Esophagus muscularis mucosa (tissue), 4 donors: ENCODE data around the gene RPL18. TPM values are rescaled to one million over a fixed set of nuclear protein-coding genes. Genes with fewer than 3 reads are reported as not detected.
"Not testable (repeated sequence)": the region's sequence is repeated elsewhere in the genome, so short reads cannot be mapped to it uniquely, and the experiment has no call there.

Source experiments
- DNase-seq: peaks from one replicate; pipeline ENCODE4 v3.0.0-alpha.2; 2017; ENCODE audit errors: extremely low spot score
- H3K27ac ChIP-seq, 4 donors: fragments of 200-600 bp; sonication (generic); replicated peaks in 1 of 4; 1 replicate in 3 of 4; 2 replicates in 1 of 4; pipeline ENCODE4 v1.5.1; 2016 to 2019; ENCODE audit warnings: mild to moderate bottlenecking in 1 of 4
- H3K27me3 ChIP-seq, 4 donors: fragments of 200-600 bp; sonication (generic); one replicate each; pipeline versions ENCODE4 v1.5.1 to v1.6.0; 2016 to 2019
- H3K36me3 ChIP-seq, 4 donors: fragments of 200-600 bp; sonication (generic); one replicate each; pipeline ENCODE4 v1.5.1; 2016 to 2019
- H3K4me1 ChIP-seq, 4 donors: fragments of 200-600 bp; sonication (generic); one replicate each; pipeline ENCODE4 v1.5.1; 2016 to 2019
- H3K4me3 ChIP-seq, 4 donors: fragments of 200-600 bp; sonication (generic); 1 replicate in 2 of 4; 2 replicates in 2 of 4; pipeline ENCODE4 v1.5.1; 2016 to 2019; ENCODE audit warnings: mild to moderate bottlenecking in 4 of 4, moderate library complexity in 1 of 4
- H3K9me3 ChIP-seq, 4 donors: fragments of 200-600 bp; sonication (generic); 1 replicate in 3 of 4; 2 replicates in 1 of 4; pipeline ENCODE4 v1.5.1; 2016 to 2019
- CTCF ChIP-seq, 3 experiments: fragments of 200-600 bp in 2 of 3; fragments of 450-650 bp in 1 of 3; sonication (generic) in 2 of 3; IDR thresholded peaks; one replicate each; pipeline ENCODE4 v1.5.1; 2017 to 2019; ENCODE audit warnings: antibody characterized with exemption in 3 of 3, mild to moderate bottlenecking in 2 of 3, moderate library complexity in 1 of 3
- EP300 ChIP-seq: sonication (generic); formaldehyde crosslinking; IDR thresholded peaks from one replicate; pipeline ENCODE4 v1.6.1; 2017; ENCODE audit warnings: antibody characterized with exemption
- POLR2A ChIP-seq: fragments of 450-650 bp; IDR thresholded peaks from one replicate; pipeline ENCODE4 v1.6.1; 2017; ENCODE audit warnings: antibody characterized with exemption, moderate library complexity, mild to moderate bottlenecking, low read depth
- POLR2AphosphoS5 ChIP-seq, 2 donors: sonication (generic); formaldehyde crosslinking; IDR thresholded peaks; one replicate each; pipeline ENCODE4 v1.6.1; 2017; ENCODE audit warnings: antibody characterized with exemption in 2 of 2
- WGBS: methylation state at CpG from one replicate; pipeline ENCODE4 v1.1.5; 2018; 5-methylcytosine and 5-hydroxymethylcytosine counted together
- intact Hi-C: fragments of 100-400 bp; cut with DNase I; formaldehyde crosslinking; loops from one replicate; pipeline ENCODE4 v1.15.1; 2023
- total RNA-seq, 4 donors: library from RNA; depleted of rRNA; stranded (reverse); fragments of >200 nt; gene quantifications; one replicate each; pipeline versions ENCODE4 v1.1.0 to v1.2.1, GENCODE V29; 2016

Gene RPL18
- total RNA-seq, 4 donors from 2014 or later = 1,298 to 2,105 (median 1,742) TPM

GRCh38 chr19:48632692-48633147 lies 13.7 kb upstream of the RPL18 start:
- H3K4me1 ChIP-seq = peaks cover 63 to 86% (median 83%) of the 10 kb centered on the region in 4 donors
- no peaks in the 10 kb centered on the region for H3K27me3 ChIP-seq
- H3K9me3 ChIP-seq = no peaks in the 10 kb centered on the region
- no peak overlapping the region for H3K4me3 ChIP-seq
- DNase-seq = no peak
- intact Hi-C loops = no loop called here
- TF ChIP-seq POLR2AphosphoS5 (IDR thresholded peaks at IDR 0.05) (no peak), EP300 (no peak), POLR2A (no peak), CTCF (IDR thresholded peaks at IDR 0.05) (no peak)
- H3K27ac ChIP-seq = peak overlapping the region; percentile 95 to 100 (median 96)
- peaks cover 0 to 42% (median 0%) of the 10 kb centered on the region in 4 donors for H3K36me3 ChIP-seq

GRCh38 chr19:48632286-48632685 lies 13.3 kb upstream of the RPL18 start:
- peaks cover 0 to 46% (median under 1%) of the 10 kb centered on the region in 4 donors for H3K36me3 ChIP-seq
- H3K27me3 ChIP-seq, H3K9me3 ChIP-seq, intact Hi-C loops, H3K4me3 ChIP-seq, DNase-seq: not testable (repeated sequence)
- peaks cover 63 to 85% (median 83%) of the 10 kb centered on the region in 4 donors for H3K4me1 ChIP-seq
- H3K27ac ChIP-seq = peak overlapping the region in 3 of 4 donors; percentile 95 to 100 (median 97)
- WGBS = 91% methylated on average over 11 of the region's 11 CpGs

- Histone ChIP-seq H3K27ac (peak overlapping the region; percentile 78 to 100 (median 90)), H3K4me1 (peaks cover 54 to 75% (median 73%) of the 10 kb centered on the region in 4 donors)
- intact Hi-C loops = no loop called here
These were observed 12.2 kb upstream of the RPL18 start for GRCh38 chr19:48631225-48631624.

GRCh38 chr19:48630296-48631063 lies 11.5 kb upstream of the RPL18 start:
- 13% methylated on average over 35 of the region's 47 CpGs for WGBS
- peak overlapping the region; percentile 78 to 100 (median 90) for H3K27ac ChIP-seq
- intact Hi-C loops = no loop called here
- no peaks in the 10 kb centered on the region for H3K9me3 ChIP-seq
- H3K4me1 ChIP-seq = peaks cover 50 to 73% (median 70%) of the 10 kb centered on the region in 4 donors
- TF ChIP-seq POLR2AphosphoS5 (IDR thresholded peaks at IDR 0.05) (peak; percentile 42 to 85), EP300 (no peak), CTCF (IDR thresholded peaks at IDR 0.05) (peak in 2 of 3 experiments; percentile 19 to 24), POLR2A (no peak)
- no peaks in the 10 kb centered on the region for H3K27me3 ChIP-seq
- DNase-seq = no peak
- H3K36me3 ChIP-seq = peaks cover 0 to 61% (median 12%) of the 10 kb centered on the region in 4 donors
- peak overlapping the region; percentile 2 to 38 (median 8) for H3K4me3 ChIP-seq

More at GRCh38 chr19:48631225-48631624, 12.2 kb upstream of the RPL18 start:
- 56% methylated on average over 2 of the region's 3 CpGs for WGBS
- peak overlapping the region in 2 of 4 donors; percentile 8 to 38 for H3K4me3 ChIP-seq
- TF ChIP-seq POLR2A = no peak
- no peaks in the 10 kb centered on the region for H3K9me3 ChIP-seq
- peaks cover 0 to 54% (median 6%) of the 10 kb centered on the region in 4 donors for H3K36me3 ChIP-seq
- H3K27me3 ChIP-seq = no peaks in the 10 kb centered on the region
- no peak for DNase-seq

- WGBS = 23% methylated on average over 34 of the region's 48 CpGs
- Histone ChIP-seq H3K9me3 (no peaks in the 10 kb centered on the region), H3K27me3 (no peaks in the 10 kb centered on the region), H3K36me3 (peaks cover 0 to 61% (median 13%) of the 10 kb centered on the region in 4 donors), H3K4me3 (peak overlapping the region in 3 of 4 donors; percentile 2 to 38 (median 8)), H3K4me1 (peaks cover 50 to 74% (median 70%) of the 10 kb centered on the region in 4 donors), H3K27ac (peak overlapping the region; percentile 78 to 100 (median 90))
- DNase-seq = no peak
- no peak for TF ChIP-seq POLR2A
- TF ChIP-seq CTCF (IDR thresholded peaks at IDR 0.05) = no peak
- no peak for TF ChIP-seq EP300
- peak; percentile 16 to 28 for TF ChIP-seq POLR2AphosphoS5 (IDR thresholded peaks at IDR 0.05)
- intact Hi-C loops = no loop called here
These were observed 10.8 kb upstream of the RPL18 start for GRCh38 chr19:48629599-48630295.
